ENCODE measurements around the gene GDPD4. TPM values are rescaled to one million over a fixed set of nuclear protein-coding genes. Genes with fewer than 3 reads are reported as not detected.

The GDPD4 gene
- total and polyA plus RNA-seq, 10 of the 15 experiments (the other 5 are each of a cell fraction or from before 2014, with no cell fraction given): 0.23 TPM; not detected in 9

- TF ChIP-seq MAX (IDR thresholded peaks at IDR 0.05; ENCODE audit: low read depth, low read length): no peak
- TF ChIP-seq SRF (IDR thresholded peaks at IDR 0.05; ENCODE audit: low read depth in 2 of 2, low read length in 2 of 2): no peak
Observed at GRCh38 chr11:77269484-77270123, 31.9 kb downstream of the GDPD4 start (continued).

- Histone ChIP-seq H4K20me1 (ENCODE audit: control insufficient read depth, insufficient read depth) (no peaks in the 10 kb centered on the region), H3K36me3 (ENCODE audit: control insufficient read depth in 2 of 2, insufficient read depth in 2 of 2, low read length in 1 of 2) (no peaks in the 10 kb centered on the region), H3K9ac (ENCODE audit: control insufficient read depth, insufficient read depth, low read length) (no peak overlapping the region), H3K9me3 (replicated peaks; ENCODE audit: control insufficient read depth, insufficient read depth, low read length) (no peaks in the 10 kb centered on the region), H3K27me3 (replicated peaks in 1 of 2; ENCODE audit: control insufficient read depth in 2 of 2, insufficient read depth in 2 of 2, low read length in 1 of 2) (no peaks in the 10 kb centered on the region), H3K27ac (ENCODE audit: control insufficient read depth, insufficient read depth) (no peak overlapping the region), H3K79me2 (ENCODE audit: control insufficient read depth, insufficient read depth, low read length) (no peaks in the 10 kb centered on the region), H3K4me3 (no peak overlapping the region), H2AFZ (ENCODE audit: control insufficient read depth, low read depth, low read length) (no peak overlapping the region), H3K4me2 (ENCODE audit: control insufficient read depth, insufficient read depth) (no peak overlapping the region), H3K4me1 (ENCODE audit: control insufficient read depth, insufficient read depth, low read length) (no peaks in the 10 kb centered on the region)
- SMC1A ChIA-PET (ENCODE audit: uncharacterized antibody, unreplicated experiment): interaction anchor here (1.3 kb wide), 1 partner anchor 13 kb away, joined by 3 read pairs; no protein-coding TSS in a partner anchor
- CTCF ChIA-PET: no interaction called here
- POLR2A ChIA-PET: no interaction called here
- DNase-seq (ENCODE audit: low read depth, low spot score): no peak
- in situ Hi-C loops (cut with MboI) (no loop called here), intact Hi-C loops (cut with micrococcal nuclease; ENCODE audit: unreplicated experiment) (no loop called here)
- WGBS (ENCODE audit: insufficient coverage, insufficient replicate concordance, low lambda C conversion rate, missing lambda C conversion rate): 4% methylated on average over 2 of the region's 2 CpGs
- FAIRE-seq: no peak
- RAD21 ChIA-PET (ENCODE audit: unreplicated experiment): no interaction called here
- ATAC-seq: no peak
- no TSS peak for BruUV-seq (replicated peaks)
- TF ChIP-seq FOXM1 (IDR thresholded peaks at IDR 0.05; ENCODE audit: low read depth, low read length) (no peak), BMI1 (IDR thresholded peaks at IDR 0.05; ENCODE audit: borderline replicate concordance) (no peak), CHD4 (IDR thresholded peaks at IDR 0.05) (no peak), ATF2 (IDR thresholded peaks at IDR 0.05; ENCODE audit: low read length) (no peak), HDAC2 (IDR thresholded peaks at IDR 0.05) (no peak), CBX3 (IDR thresholded peaks at IDR 0.05; ENCODE audit: borderline replicate concordance, low read depth) (no peak), E2F4 (IDR thresholded peaks at IDR 0.05; ENCODE audit: low read depth, low read length) (no peak), ASH2L (IDR thresholded peaks at IDR 0.05; ENCODE audit: borderline replicate concordance, low read depth) (no peak), POLR2AphosphoS2 (IDR thresholded peaks at IDR 0.05; ENCODE audit: low read depth, low read length) (no peak), MTA3 (IDR thresholded peaks at IDR 0.05; ENCODE audit: borderline replicate concordance, low read length) (no peak), SIX5 (IDR thresholded peaks at IDR 0.05; ENCODE audit: low read depth, low read length, severe bottlenecking) (no peak), MAX (IDR thresholded peaks at IDR 0.05; ENCODE audit: low read depth, low read length) (no peak), CEBPZ (IDR thresholded peaks at IDR 0.05; ENCODE audit: low read depth, low read length) (no peak)
Observed at GRCh38 chr11:77267962-77268361, 33.5 kb downstream of the GDPD4 start.

All from GM12878 (cell line).